Mesodermal cell (in vitro differentiated cells): ENCODE results near the gene FXYD7.
A peak's percentile ranks its signal among the peaks of the same experiment; 100 is the strongest.
"Not testable (repeated sequence)": the region's sequence is repeated elsewhere in the genome, so short reads cannot be mapped to it uniquely, and the experiment has no call there.

ENCODE experiments used
- H3K27ac ChIP-seq: 2 replicates; pipeline ENCODE4 v1.7.0; 2013; ENCODE audit warnings: mild to moderate bottlenecking, low read depth, low read length, moderate library complexity; ENCODE audit not compliant: severe bottlenecking
- H3K36me3 ChIP-seq: 2 replicates; pipeline ENCODE4 v1.7.1; 2013; ENCODE audit warnings: mild to moderate bottlenecking, low read length, moderate library complexity; ENCODE audit not compliant: control insufficient read depth, insufficient read depth
- H3K4me1 ChIP-seq: one replicate; pipeline ENCODE4 v1.7.1; 2013; ENCODE audit warnings: mild to moderate bottlenecking, low read length; ENCODE audit not compliant: insufficient read depth, control insufficient read depth, poor library complexity, severe bottlenecking
- H3K4me3 ChIP-seq: 2 replicates; pipeline ENCODE4 v1.7.0; 2013; ENCODE audit warnings: low read length, control low read depth, mild to moderate bottlenecking; ENCODE audit not compliant: insufficient read depth, poor library complexity, severe bottlenecking; ENCODE audit errors: extremely low read depth
- H3K9me3 ChIP-seq: 2 replicates; pipeline ENCODE4 v1.7.1; 2013; ENCODE audit warnings: mild to moderate bottlenecking, low read length, moderate library complexity; ENCODE audit not compliant: control insufficient read depth
- WGBS, 2 experiments: methylation state at CpG; one replicate each; pipeline ENCODE4 v1.1.5; 2013; ENCODE audit warnings: missing lambda C conversion rate in 2 of 2; ENCODE audit not compliant: insufficient coverage in 2 of 2; 5-methylcytosine and 5-hydroxymethylcytosine counted together

FXYD7 gene

DNA sequence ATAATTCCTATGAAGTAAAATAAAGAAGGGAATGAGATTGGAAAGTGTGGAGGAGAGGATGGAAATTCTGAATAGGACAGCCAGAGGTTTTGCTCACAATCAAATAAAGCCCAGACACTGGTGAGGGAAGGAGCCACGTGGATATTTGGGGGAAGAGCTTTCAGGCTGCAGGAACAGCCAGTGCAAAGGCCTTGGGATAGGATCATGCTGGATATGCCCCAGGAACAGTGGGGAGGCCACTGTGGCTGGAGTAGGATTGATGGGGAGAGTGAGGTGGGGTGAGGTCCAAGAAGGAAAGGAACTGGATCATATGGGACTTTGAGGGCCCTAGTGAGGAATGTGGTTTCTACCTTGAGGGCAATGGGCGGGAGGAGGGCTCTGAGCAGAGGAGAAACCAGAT lies 7.4 kb downstream of the FXYD7 start:
- Histone ChIP-seq H3K36me3 (no peaks in the 10 kb centered on the region), H3K27ac (no peak overlapping the region), H3K4me3 (no peak overlapping the region), H3K9me3 (no peaks in the 10 kb centered on the region), H3K4me1 (peaks cover 5% of the 10 kb centered on the region)
- 80 to 82% methylated on average over 2 of the region's 2 CpGs for WGBS, 2 experiments

DNA sequence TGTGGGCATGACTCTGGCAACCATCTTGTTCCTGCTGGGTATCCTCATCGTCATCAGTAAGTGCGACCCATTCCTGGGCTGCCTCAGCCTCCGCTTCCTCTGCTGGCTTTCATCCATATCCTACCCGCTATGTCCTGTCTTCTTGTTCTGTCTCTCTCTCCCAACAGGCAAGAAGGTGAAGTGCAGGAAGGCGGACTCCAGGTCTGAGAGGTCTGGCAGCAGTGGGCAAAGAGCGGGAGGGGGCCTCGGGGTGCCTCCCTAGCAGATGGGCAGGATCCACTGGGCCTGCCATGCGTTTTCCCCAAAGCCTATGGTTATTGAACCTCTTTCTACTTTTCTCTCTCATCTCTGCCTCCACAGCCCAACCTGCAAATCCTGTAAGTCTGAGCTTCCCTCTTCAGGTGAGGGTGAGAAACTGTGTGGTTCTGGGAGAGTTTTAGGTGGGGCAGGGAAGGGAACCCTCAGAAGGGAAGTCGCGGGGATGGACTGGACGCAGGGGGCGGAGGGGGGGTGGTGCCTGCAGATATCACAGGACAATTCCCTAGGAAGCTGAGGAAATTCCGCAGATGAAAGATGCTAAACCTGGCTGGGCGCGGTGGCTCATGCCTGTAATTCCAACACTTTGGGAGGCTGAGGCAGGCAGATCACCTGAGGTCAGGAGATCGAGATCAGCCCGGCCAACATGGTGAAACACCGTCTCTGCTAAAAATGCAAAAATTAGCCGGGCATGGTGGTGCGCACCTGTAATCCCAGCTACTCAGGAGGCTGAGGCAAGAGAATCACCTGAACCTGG lies 8.4 kb downstream of the FXYD7 start:
- no peak overlapping the region for H3K4me3 ChIP-seq
- H3K4me1 ChIP-seq: peaks cover 10% of the 10 kb centered on the region
- peaks cover under 1% of the 10 kb centered on the region for H3K36me3 ChIP-seq
- H3K9me3 ChIP-seq: no peaks in the 10 kb centered on the region
- WGBS, 2 experiments: 85 to 86% methylated on average over 17 to 18 of the region's 20 CpGs
- no peak overlapping the region for H3K27ac ChIP-seq

DNA sequence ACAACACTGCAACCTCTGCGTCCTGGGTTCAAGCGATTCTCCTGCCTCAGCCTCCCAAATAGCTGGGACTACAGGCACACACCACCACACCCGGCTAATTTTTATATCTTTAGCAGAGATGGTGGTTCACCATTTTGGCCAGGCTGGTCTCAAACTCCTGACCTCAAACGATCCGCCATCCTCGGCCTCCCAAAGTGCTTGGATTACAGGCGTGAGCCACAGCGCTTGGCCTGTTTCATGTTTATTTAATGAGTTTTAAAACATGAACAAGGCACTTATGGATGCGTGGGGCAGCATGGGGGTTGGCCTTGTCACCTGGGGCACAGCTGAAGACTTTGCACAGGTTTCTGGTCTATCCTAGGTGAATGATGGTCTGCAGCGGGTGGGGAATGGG lies 10.1 kb downstream of the FXYD7 start:
- H3K36me3 ChIP-seq: peaks cover 17% of the 10 kb centered on the region
- 89 to 91% methylated on average over 9 to 10 of the region's 10 CpGs for WGBS, 2 experiments
- H3K27ac ChIP-seq, H3K9me3 ChIP-seq, H3K4me3 ChIP-seq, H3K4me1 ChIP-seq: not testable (repeated sequence)

DNA sequence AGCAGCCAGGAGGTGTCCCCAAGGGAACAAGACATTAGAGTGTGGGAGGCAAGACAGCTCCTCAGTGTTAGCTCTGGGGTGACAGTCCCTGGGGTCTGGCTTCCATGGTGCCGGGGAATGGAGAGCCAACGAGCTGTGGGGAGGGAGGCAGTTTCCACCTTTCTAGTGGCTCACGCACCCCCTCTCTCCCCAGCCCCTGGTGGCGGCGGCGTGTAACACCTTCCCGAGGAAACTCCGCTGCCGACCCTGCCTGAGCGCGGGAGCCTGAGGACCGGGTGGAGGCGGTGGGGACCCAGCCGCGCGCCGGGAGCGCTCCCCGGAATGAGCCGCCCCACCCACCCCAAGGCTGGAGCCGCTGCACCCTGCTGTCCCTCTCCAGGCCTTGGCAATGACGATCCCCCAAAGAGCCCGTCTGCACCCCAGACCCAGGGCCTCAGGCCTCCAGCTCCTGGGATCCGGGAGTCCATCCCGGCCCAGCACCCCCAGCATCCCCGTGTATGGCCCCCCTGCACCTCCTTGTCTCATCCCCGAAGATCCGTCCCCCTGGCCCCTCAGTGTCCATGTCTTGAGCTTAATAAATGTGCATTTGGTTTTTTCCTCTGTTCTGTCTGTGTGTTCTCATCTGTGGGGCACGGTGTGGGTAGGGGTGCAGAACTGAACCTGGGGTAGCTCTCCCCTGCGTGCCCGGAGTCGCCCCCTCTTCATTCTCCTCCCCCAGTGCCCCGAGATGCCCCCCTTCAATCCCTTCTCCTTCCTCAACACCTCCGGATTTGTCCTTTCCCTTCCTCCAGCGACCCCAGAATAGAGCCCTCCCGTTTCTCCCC lies 10.9 kb downstream of the FXYD7 start:
- H3K27ac ChIP-seq: no peak overlapping the region
- H3K9me3 ChIP-seq: no peaks in the 10 kb centered on the region
- WGBS, 2 experiments: 2 to 3% methylated on average over 26 to 28 of the region's 36 CpGs
- peaks cover 10% of the 10 kb centered on the region for H3K4me1 ChIP-seq
- H3K36me3 ChIP-seq: peaks cover 23% of the 10 kb centered on the region
- peak overlapping the region; percentile 66 for H3K4me3 ChIP-seq

DNA sequence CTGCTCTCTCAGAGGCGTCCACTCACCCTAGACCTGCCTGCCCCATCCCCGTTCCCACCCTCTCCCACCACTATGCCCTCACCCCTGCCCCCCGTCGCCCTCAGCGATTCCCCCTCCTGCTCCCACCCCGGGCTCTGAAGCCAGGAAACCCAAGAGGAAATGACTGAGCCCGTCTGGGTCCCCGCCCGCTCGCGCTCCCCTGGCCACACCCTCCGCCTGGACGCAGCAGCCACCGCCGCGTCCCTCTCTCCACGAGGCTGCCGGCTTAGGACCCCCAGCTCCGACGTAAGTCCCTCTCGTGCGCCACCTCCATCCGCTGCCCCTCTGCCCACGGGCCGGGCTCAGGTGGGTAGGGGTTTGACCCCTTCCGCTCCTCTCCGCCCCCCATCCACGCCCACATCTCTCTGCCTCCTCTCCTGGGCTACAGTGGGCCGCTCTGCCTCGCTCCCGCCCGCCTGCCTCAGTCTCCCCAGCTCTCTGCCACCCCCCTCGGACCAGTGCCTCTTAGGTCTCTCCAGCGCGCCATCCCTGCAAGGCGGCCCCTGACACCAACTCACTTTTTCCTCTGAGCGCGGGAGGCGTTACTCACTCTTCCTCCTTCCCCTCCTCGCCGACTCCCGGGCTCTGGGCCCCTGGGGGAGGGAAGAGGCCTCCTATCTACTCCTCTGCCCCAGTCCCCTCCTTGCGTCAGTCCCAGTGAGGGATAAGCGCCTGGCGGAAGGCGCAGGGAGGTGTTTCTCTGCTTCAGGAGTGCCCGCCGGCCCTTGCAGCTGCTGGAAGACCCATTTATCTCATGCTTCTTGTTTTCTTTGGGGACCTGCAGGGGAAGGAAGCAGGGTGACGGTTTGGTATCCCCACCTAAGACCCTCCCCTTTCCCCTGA lies 11.7 kb downstream of the FXYD7 start, which contains the start of gene FXYD5:
FXYD5 (plus strand) TSS at position 211 of the 882 bp plus-strand sequence. CDS start 816 bp downstream, outside the sequence.
- H3K4me1 ChIP-seq: peaks cover 10% of the 10 kb centered on the region
- no peaks in the 10 kb centered on the region for H3K9me3 ChIP-seq
- H3K36me3 ChIP-seq: peaks cover 31% of the 10 kb centered on the region
- WGBS, 2 experiments: 0 to 2% methylated on average over 25 to 31 of the region's 49 CpGs
- H3K4me3 ChIP-seq: peak within 1 kb of the TSS; percentile 66
- peak within 1 kb of the TSS; percentile 43 for H3K27ac ChIP-seq

DNA sequence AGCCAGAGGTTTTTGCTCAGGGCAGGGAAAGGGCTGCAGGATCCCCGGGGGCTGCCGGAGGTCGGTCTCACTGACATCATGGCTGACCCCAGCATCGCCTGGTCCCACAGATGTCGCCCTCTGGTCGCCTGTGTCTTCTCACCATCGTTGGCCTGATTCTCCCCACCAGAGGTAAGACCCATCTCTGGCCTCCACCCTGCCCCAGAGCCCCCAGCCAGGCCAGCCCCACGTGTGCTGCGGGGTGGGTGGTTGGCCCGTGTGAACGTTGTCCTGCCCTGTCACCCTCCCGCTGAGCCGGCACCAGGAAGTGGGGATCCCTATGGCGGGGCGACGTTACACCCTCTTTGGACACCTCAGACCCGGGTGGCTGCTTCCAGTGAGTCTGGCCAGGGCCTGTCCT lies 12.4 kb downstream of the FXYD7 start:
- H3K4me3 ChIP-seq: peak overlapping the region; percentile 66
- H3K4me1 ChIP-seq: peaks cover 10% of the 10 kb centered on the region
- H3K9me3 ChIP-seq: no peaks in the 10 kb centered on the region
- 17 to 26% methylated on average over 17 of the region's 17 CpGs for WGBS, 2 experiments
- peaks cover 38% of the 10 kb centered on the region for H3K36me3 ChIP-seq
- H3K27ac ChIP-seq: no peak overlapping the region

DNA sequence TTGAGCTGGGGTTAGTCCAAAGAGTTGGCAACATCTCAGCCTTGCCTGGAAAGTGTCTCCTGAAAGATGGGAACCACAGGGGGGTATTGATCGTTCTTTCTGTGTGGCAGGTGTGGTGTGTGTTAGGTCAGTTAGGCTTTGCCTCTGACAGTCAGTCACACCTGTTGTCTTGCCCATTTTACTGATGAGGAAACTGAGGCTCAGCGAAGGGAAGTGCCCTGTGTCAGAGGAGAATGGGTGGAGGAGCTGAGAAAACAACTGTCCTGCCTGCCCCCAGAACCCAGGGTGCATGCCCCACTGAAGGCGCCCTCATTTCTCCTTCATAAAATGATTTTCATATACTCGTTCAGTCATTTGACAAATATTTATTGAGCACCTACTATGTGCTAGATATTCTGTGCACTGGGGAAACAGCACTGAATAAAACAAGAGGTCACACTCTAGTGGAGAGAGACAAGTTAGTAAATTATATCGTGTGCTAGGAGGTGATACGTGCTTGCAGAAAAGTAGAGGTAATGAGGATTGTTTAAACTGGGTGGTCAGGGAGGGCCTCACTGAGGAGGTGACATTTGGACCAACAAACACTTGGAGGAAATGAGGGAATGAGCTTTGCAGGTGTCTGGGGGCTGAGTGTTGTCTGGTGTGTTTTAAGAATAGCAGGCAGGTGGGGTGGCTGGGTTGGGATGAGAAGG lies 13.1 kb downstream of the FXYD7 start:
- no peak overlapping the region for H3K27ac ChIP-seq
- WGBS, 2 experiments: 97 to 98% methylated on average over 3 to 4 of the region's 6 CpGs
- H3K9me3 ChIP-seq: no peaks in the 10 kb centered on the region
- H3K36me3 ChIP-seq: peaks cover 45% of the 10 kb centered on the region
- peak overlapping the region; percentile 66 for H3K4me3 ChIP-seq
- H3K4me1 ChIP-seq: peaks cover 10% of the 10 kb centered on the region

DNA sequence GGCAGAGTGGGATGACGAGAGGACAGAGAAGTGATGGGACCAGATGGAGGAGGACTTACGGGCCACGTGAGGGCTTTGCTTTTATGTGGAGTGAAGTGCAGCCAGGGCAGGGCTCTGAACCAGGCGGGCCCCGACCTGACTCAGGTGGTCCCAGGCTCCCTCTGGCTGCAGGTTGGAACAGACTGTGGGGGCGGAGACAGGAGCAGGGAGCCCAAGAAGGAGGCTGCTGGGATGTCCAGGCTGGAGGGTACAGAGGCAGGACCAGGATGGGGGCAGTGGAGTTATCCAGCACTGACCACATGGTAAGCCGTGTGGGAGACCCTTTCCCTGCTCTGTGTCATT lies 13.6 kb downstream of the FXYD7 start:
- WGBS, 2 experiments: 89 to 95% methylated on average over 6 to 7 of the region's 7 CpGs
- no peak overlapping the region for H3K27ac ChIP-seq
- H3K9me3 ChIP-seq: peaks cover 3% of the 10 kb centered on the region
- no peak overlapping the region for H3K4me3 ChIP-seq
- peaks cover 50% of the 10 kb centered on the region for H3K36me3 ChIP-seq
- H3K4me1 ChIP-seq: peaks cover 10% of the 10 kb centered on the region

DNA sequence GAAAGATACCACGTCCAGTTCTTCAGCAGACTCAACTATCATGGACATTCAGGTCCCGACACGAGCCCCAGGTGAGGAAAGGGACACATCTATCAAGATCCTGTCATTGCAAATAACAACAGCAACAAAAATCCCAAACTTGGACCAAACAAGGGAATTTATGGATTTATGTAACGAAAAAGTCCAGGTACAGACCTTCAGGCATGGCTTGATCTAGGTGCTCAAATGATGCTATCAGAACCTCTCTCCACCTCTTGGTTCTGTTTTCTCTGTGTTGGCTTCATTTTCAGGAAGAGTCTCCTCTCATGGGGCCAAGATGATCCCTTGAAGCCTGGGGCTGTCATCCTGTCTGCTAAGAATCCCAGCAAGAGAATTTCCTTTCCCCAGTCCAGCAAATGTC lies 14.4 kb downstream of the FXYD7 start:
- H3K9me3 ChIP-seq: peaks cover 11% of the 10 kb centered on the region
- H3K4me3 ChIP-seq: no peak overlapping the region
- no peak overlapping the region for H3K27ac ChIP-seq
- peaks cover 10% of the 10 kb centered on the region for H3K4me1 ChIP-seq
- 93 to 94% methylated on average over 3 of the region's 4 CpGs for WGBS, 2 experiments
- H3K36me3 ChIP-seq: peaks cover 58% of the 10 kb centered on the region

DNA sequence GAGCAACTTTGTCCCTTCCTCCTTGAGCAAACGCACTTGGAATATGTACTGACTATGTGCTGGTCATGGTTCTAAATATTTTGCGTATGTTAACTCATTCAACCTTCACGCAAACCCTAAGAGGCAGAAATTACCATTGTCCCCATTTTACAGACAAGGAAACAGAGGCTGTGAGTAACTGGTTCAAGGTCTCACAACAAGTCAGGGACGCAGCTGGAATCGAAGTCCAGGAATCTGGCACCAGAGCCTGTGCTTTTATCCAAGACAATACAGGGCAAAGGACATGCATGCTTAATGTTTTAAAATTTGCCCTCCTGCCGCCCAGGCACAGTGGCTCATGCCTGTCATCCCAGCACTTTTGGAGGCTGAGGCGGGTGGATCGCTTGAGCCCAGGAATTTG lies 16.6 kb downstream of the FXYD7 start:
- H3K9me3 ChIP-seq: peaks cover 29% of the 10 kb centered on the region
- no peak overlapping the region for H3K4me3 ChIP-seq
- H3K4me1 ChIP-seq: peaks cover 4% of the 10 kb centered on the region
- no peak overlapping the region for H3K27ac ChIP-seq
- H3K36me3 ChIP-seq: peaks cover 80% of the 10 kb centered on the region
- WGBS, 2 experiments: 96 to 98% methylated on average over 5 to 7 of the region's 8 CpGs
